Ishikawa (cell line): ENCODE data around the gene HAPLN3.
A peak's percentile ranks its signal among the peaks of the same experiment; 100 is the strongest.

Experiments used
- CEBPB ChIP-seq: IDR thresholded peaks from 2 replicates; pipeline ENCODE4 v1.6.1; 2012
- CREB1 ChIP-seq: IDR thresholded peaks from 2 replicates; pipeline ENCODE4 v1.6.1; 2012; ENCODE audit warnings: low read depth
- EGR1 ChIP-seq: IDR thresholded peaks from 2 replicates; pipeline ENCODE4 v1.6.1; 2012
- EP300 ChIP-seq: IDR thresholded peaks from 2 replicates; pipeline ENCODE4 v1.6.1; 2012; ENCODE audit warnings: borderline replicate concordance
- FOXM1 ChIP-seq: IDR thresholded peaks from 2 replicates; pipeline ENCODE4 v1.6.1; 2012; ENCODE audit warnings: low read depth, borderline replicate concordance
- NFIC ChIP-seq: IDR thresholded peaks from 2 replicates; pipeline ENCODE4 v1.6.1; 2012
- RAD21 ChIP-seq: IDR thresholded peaks from 2 replicates; pipeline ENCODE4 v1.6.1; 2012; ENCODE audit warnings: low read depth
- TAF1 ChIP-seq: IDR thresholded peaks from 2 replicates; pipeline ENCODE4 v1.6.1; 2012; ENCODE audit warnings: low read depth, mild to moderate bottlenecking
- TCF12 ChIP-seq: IDR thresholded peaks from 2 replicates; pipeline ENCODE4 v1.6.1; 2012; ENCODE audit warnings: low read depth
- TEAD4 ChIP-seq: IDR thresholded peaks from 2 replicates; pipeline ENCODE4 v1.6.1; 2012
- YY1 ChIP-seq: IDR thresholded peaks from 2 replicates; pipeline ENCODE4 v1.6.1; 2012; ENCODE audit warnings: low read depth
- ZBTB7A ChIP-seq: IDR thresholded peaks from 2 replicates; pipeline ENCODE4 v1.6.1; 2012; ENCODE audit warnings: low read depth
- TF ChIP-seq, protein P1 (sequence below): IDR thresholded peaks from 2 replicates; pipeline ENCODE4 v1.6.1; 2012
- TF ChIP-seq, protein P2 (sequence below): IDR thresholded peaks from 2 replicates; pipeline ENCODE4 v1.6.1; 2012; ENCODE audit warnings: low read depth, mild to moderate bottlenecking
- TF ChIP-seq, protein P3 (sequence below): IDR thresholded peaks from 2 replicates; pipeline ENCODE4 v1.6.1; 2012

Gene HAPLN3

DNA sequence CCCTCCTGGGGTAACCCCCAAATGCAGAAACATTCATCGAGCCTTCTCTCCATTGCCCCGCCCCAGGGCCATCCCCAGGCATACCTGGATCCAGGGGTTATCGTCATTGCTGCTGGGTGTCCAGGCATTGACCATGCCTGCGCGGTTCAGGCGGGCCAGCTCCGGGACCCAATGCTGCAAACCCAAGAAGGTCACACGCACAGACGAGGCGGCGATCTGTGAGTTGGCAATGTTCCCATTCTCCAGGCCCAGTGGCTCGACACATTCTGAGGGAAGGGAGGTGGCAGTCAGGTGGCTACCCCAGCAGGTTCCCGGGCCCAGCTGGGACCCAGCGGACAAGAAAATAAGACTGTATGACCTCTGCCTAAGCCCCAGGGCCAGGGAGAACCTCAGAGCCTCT is 11.8 kb upstream of the HAPLN3 start:
- peak; percentile 61 for TF ChIP-seq NFIC
- no peak for TF ChIP-seq FOXM1
- TF ChIP-seq, protein P1, sequence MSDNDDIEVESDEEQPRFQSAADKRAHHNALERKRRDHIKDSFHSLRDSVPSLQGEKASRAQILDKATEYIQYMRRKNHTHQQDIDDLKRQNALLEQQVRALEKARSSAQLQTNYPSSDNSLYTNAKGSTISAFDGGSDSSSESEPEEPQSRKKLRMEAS = no peak; the same call in 1 of the 2 replicates
- TF ChIP-seq CREB1 = no peak
- TF ChIP-seq ZBTB7A = no peak
- TF ChIP-seq EP300 = peak; percentile 63
- TF ChIP-seq TAF1 = no peak
- TF ChIP-seq TEAD4 = 0 out of 2 replicates have a peak, but pooled peaks have one; percentile 39
- TF ChIP-seq, protein P2, sequence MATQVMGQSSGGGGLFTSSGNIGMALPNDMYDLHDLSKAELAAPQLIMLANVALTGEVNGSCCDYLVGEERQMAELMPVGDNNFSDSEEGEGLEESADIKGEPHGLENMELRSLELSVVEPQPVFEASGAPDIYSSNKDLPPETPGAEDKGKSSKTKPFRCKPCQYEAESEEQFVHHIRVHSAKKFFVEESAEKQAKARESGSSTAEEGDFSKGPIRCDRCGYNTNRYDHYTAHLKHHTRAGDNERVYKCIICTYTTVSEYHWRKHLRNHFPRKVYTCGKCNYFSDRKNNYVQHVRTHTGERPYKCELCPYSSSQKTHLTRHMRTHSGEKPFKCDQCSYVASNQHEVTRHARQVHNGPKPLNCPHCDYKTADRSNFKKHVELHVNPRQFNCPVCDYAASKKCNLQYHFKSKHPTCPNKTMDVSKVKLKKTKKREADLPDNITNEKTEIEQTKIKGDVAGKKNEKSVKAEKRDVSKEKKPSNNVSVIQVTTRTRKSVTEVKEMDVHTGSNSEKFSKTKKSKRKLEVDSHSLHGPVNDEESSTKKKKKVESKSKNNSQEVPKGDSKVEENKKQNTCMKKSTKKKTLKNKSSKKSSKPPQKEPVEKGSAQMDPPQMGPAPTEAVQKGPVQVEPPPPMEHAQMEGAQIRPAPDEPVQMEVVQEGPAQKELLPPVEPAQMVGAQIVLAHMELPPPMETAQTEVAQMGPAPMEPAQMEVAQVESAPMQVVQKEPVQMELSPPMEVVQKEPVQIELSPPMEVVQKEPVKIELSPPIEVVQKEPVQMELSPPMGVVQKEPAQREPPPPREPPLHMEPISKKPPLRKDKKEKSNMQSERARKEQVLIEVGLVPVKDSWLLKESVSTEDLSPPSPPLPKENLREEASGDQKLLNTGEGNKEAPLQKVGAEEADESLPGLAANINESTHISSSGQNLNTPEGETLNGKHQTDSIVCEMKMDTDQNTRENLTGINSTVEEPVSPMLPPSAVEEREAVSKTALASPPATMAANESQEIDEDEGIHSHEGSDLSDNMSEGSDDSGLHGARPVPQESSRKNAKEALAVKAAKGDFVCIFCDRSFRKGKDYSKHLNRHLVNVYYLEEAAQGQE = no peak
- no peak for TF ChIP-seq EGR1
- peak; percentile 61; the same call in 1 of the 2 replicates for TF ChIP-seq TCF12

DNA sequence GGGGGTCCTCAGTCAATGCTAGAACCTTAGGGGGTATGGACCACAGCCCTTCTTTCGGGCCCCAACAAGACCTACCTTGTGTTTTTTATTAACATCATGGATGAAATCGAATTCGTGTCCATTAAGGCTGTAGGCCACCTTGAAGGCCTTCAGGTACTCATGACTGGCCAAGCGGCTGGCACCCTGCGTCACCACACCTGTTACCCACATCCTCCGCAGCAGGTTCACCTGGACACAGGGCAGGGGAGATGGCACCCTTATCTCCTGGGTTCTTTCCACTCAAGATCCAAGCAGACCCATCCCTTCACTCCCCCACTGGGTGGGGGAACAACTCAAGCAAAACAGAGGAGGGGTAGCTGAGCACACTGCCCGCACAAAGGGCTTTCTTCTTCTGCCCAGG is 11.2 kb upstream of the HAPLN3 start:
- TF ChIP-seq NFIC (no peak), ZBTB7A (no peak), EGR1 (no peak), FOXM1 (no peak), TEAD4 (no peak), CREB1 (no peak), CEBPB (no peak), TAF1 (no peak), RAD21 (no peak), TCF12 (no peak), YY1 (no peak)
- TF ChIP-seq, protein P1 = no peak
- TF ChIP-seq, protein P2 = no peak
- TF ChIP-seq, protein P3, sequence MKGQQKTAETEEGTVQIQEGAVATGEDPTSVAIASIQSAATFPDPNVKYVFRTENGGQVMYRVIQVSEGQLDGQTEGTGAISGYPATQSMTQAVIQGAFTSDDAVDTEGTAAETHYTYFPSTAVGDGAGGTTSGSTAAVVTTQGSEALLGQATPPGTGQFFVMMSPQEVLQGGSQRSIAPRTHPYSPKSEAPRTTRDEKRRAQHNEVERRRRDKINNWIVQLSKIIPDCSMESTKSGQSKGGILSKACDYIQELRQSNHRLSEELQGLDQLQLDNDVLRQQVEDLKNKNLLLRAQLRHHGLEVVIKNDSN = no peak

DNA sequence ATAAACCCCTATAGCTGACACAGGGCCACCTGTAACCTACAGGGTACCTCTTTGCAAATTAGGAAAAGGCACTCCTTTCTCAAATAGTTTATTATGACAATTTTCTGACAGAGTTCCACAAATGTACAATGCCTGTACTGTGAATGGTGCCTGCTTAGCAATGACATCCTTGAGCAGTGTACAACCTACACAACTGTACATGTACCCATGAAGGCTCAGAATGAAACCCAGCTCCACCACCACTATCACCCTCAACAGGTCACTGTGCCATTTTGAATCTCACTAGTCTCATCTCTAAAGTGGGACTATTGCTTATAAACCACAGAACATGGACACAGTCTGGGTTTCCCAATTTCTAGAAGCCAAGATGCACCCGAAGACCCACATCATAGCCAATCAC is 10.8 kb upstream of the HAPLN3 start:
- TF ChIP-seq TCF12 = no peak
- TF ChIP-seq, protein P3 = no peak
- no peak for TF ChIP-seq TAF1
- no peak for TF ChIP-seq ZBTB7A
- no peak for TF ChIP-seq CEBPB
- TF ChIP-seq CREB1 = no peak
- TF ChIP-seq, protein P1 = no peak
- TF ChIP-seq, protein P2 = no peak
- no peak for TF ChIP-seq FOXM1
- TF ChIP-seq NFIC = no peak
- TF ChIP-seq YY1 = no peak

DNA sequence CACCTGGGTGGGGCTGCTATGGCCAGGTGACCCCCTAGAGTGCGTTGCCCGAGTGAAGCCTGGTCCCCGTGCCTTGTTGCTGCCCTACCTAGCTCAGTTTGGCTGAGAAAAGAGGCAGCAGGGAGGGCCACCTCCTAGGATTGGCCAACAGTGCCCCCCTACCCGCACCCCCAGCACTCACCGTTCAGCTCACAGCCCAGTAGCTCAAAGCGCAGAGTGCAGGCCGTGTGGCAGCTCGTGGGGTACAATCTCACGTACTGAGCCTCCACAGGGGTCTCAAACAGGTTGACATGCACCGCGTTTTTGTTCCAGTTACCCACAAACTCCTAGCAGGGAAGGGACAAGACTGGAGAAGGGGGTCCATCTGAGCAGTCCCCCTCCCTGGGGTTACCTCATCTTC is 10.2 kb upstream of the HAPLN3 start:
- TF ChIP-seq FOXM1 (no peak), YY1 (no peak), CREB1 (no peak), TAF1 (no peak), TEAD4 (no peak), ZBTB7A (no peak), RAD21 (no peak), TCF12 (no peak), NFIC (no peak), EP300 (no peak), CEBPB (no peak), EGR1 (no peak)
- TF ChIP-seq, protein P1 = no peak
- TF ChIP-seq, protein P2 = no peak
- TF ChIP-seq, protein P3 = no peak
